GM19468 (cell line): Measurements from ENCODE around the gene TNNI3K.

Source experiments
- ATAC-seq: cut with Tn5 transposase; IDR thresholded peaks from one replicate; pipeline ENCODE4 v1.9.1; 2021; ENCODE audit warnings: mild to moderate bottlenecking, moderate library complexity, moderate number of reproducible peaks; ENCODE audit not compliant: unreplicated experiment; ENCODE audit errors: extremely low read depth

The TNNI3K gene

DNA sequence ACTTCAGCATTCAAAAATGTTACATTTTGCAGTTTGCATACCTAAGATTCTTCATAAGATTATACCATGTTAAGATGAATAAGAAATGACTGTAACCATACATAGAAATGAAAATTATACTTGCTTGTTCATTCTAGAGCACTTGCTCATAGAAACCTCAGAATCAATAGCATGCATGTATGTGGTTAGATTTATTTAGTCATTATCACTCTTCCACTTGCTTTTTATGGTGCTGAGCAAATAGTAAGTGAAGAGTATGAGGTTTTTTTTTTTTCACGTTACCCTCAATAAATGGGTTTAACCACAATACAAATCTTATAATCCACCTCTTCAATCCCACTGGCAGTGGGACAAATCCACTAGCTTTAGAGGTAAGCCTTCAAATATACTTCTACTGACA, 192.5 kb downstream of the TNNI3K start:
- ATAC-seq: no peak

GRCh38 chr1:74429580-74429979, 194.4 kb downstream of the TNNI3K start:
- no peak for ATAC-seq

DNA sequence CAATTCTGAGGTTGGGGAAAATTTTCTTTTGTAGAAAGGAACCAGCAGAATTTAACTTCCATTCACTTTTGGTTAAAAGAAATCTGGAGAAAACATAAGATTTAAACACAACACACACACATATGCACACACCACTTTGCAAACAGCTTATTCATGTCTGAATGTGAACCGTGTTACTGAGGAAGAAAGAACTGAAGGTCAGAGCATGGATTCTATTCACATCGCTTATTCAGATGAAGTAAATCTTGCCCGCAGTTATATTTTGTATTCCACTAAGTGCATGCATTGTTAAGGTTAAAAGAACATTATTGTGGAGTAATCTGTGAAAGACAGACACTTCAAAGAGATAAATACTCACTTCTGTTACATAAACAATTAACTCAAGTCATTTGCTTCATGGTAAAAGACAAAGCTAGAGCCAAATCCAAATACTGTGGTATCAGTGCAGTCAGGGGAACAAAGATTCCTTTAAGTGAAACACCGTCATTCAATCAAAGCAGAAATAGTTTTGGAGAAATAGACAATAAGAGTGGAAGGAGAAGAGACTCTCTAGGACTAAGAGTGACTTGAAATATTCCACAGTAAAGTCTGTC, 195.3 kb downstream of the TNNI3K start:
- ATAC-seq: no peak

DNA sequence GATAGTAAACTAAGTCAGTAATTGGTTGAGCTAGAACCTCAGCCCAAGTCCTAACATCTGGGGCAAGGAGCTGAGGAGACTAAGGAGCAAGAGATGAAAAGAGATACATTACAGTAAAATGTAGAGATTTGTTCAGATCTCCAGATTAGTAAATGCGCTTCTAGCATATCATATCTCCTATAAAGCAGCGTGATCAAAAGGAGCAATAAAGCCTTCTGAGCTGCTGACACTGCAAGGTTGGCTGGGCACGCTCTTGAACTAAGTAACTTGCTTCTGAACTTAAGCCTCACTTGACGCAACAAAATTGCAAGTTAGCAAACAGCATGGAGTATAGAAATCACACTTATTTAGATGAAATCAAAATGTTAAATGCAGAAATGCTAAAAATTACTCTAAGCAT, 196.3 kb downstream of the TNNI3K start:
- no peak for ATAC-seq

DNA sequence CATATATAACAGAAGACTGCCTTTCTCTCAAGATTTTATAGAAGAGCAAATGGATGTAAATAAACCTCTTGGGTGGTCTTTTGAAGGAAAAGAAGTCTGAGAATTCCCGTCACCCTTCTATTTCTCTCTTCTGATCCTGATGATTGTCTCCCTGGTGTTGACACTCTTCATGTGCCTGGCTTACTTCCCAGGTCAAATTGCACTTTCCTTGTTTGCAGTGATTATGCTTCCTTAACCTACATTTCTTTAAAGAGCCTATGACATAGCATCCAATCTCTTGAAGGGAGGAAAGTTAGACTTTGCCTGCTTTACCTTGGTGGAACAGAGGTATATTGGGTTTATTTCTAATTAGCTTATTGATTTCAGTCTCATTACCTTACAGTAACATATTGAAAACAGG, 197.1 kb downstream of the TNNI3K start:
- ATAC-seq: no peak

DNA sequence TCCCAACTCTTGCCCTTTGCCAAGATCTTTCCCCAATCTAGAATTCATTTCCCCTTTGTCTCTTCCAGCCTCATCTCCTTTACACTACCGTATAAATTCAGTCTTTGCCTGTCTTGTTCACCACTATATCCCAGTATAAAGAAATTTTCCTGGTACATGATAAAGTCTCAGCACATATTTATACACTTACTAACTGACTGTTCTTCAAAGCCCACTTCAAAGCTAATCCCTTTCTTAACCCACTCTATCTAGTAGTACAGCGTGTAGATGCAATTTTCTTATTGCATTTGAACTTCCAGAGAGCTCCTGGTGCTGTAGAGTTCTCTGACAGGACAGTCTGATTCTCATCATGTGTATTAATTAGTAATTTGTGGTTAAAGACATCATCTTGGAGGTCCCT, 199.1 kb downstream of the TNNI3K start:
- ATAC-seq: no peak

- no peak for ATAC-seq
Observed at GRCh38 chr1:74436078-74436477, 200.9 kb downstream of the TNNI3K start.

GRCh38 chr1:74437035-74437434, 201.8 kb downstream of the TNNI3K start:
- ATAC-seq: no peak

DNA sequence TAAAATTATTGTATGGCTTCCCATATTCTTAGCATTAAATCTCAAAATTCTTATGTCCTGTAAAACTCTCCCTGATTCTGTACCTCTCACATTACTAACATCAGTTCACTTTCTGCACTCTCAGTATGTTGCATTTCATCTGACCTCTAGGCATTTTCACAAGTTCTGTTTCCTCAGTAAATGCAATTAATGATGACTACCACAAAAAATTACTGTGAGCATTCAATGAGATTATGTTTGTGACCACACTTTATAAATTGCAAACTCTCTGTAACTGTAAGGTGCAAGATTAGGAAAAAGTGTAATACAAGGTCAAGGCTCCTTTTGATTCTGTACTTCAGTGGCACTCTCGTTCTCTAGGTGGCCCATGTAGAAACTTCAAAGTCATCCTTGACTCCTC, 216.8 kb downstream of the TNNI3K start:
- ATAC-seq: no peak

DNA sequence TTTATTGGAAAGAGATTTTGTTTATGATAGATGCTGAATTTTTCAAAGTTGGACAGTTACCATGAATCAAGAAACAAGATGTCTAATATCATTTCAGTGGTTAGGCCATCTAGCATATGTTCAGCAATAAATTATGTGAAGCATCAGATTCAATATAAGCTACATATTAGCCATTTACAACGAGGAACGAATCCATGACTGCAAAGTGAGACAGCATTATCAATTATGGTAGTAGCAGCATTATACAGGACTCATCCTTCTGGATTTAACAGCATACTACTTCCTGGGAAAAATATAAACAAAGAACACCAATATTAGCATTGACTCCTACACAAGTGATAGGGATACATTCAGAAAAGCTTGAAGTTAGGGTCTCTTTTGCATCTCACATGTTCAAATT, 218.1 kb downstream of the TNNI3K start:
- ATAC-seq: no peak

DNA sequence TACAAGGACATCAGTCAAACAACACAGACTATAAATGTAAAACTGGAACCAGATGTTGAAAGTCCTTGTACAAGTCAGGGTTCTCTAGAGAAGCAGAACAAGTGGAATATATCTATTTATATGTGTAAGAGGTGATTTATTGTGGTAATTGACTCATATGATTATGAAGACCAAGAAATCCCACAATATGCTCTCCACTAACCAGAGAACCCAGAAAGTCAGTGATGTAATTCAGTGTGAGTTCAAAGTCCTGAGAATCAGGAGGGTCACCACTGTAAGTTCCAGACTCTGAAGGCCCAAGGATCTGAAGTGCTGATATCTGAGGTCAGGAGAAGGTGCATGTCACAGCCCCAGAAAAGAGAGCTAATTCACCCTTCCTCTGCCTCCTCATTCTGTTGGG, 220.2 kb downstream of the TNNI3K start:
- no peak for ATAC-seq

DNA sequence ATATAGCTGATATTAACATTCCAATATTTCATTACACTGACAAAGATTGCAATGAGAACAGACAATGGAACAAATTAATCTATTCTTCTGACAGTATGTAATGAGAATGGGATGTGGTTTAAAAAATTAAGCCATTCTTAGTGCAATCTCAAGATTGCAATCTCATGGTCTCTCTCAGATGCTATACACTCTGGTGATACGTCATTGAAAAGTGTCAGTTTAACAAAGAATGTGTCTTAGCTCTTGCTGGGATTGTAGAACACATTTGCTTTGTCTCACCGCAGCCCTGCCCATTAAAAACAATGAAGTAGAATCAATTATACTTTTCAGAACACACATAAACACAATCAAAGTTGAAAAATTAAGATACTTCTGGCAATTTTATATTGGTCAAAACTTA, 222.1 kb downstream of the TNNI3K start:
- no peak for ATAC-seq

GRCh38 chr1:74463333-74463988, 228.3 kb downstream of the TNNI3K start:
- no peak for ATAC-seq

DNA sequence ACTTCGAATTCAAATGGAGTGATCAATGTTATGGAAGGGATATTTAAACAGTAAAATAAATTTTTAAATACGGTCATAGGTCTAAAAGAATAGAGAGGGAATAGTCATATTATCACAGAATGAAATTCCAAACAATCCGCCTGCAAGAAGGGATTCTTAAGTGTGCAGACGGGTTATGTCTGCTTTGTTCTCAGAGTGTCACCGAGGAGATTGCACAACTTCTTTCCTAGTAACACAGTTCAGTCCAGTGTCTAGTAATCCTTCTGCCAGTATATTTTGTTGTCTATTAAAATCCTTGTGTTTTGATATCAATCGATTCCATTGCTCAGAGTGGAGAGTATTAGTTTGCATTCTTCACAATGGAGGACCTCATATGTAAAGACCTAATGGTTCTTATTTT, 228.8 kb downstream of the TNNI3K start:
- no peak for ATAC-seq

DNA sequence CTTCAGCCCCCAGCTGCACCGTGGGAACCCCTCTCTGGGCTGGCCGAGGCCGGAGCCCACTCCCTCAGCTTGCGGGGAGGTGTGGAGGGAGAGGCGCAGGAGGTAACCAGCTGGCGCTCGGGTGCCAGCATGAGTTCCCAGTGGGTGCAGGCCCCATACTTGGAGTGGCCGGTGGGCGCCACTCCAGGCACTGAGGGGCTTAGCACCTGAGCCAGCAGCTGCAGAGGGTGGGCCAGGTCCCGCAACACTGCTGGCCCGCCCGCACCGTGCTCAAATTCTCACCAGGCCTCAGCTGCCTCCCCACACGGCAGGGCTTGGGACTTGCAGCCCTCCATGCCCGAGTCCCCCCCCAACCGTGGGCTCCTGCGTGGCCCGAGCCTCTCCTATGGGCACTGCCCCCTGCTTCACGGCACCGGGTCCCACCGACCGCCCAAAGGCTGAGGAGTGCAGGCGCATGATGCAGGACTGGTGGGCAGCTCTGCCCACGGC, 230.1 kb downstream of the TNNI3K start:
- no peak for ATAC-seq

DNA sequence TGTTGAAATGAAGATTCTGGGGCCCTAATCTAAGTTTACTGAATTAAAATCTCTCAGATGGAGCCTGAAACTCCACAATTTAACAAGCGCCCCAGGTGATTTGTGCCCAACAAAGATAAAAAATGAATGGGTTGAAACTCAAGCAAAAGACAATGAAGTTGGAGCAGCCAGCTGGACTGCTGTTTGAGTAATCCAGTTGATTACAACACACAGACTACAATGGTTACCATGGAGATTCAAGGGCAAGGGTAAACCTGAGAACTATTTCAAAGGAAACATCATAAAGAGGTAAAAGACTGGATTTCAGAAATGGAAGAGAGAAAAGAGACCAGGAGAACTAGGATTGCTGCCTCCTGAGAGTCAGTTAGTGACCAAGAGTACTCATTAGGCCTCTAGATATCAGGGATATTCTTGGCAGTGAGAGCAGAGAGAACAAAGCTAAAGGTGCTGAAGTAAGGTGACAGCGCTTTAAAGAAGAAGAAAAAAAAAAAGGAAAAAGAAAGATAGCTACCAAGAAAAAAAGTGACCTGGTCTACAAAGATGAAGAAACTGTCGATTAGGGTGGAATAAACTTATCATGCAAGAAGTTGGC, 232.7 kb downstream of the TNNI3K start:
- ATAC-seq: no peak

GRCh38 chr1:74468982-74469603, 233.9 kb downstream of the TNNI3K start:
- no peak for ATAC-seq

DNA sequence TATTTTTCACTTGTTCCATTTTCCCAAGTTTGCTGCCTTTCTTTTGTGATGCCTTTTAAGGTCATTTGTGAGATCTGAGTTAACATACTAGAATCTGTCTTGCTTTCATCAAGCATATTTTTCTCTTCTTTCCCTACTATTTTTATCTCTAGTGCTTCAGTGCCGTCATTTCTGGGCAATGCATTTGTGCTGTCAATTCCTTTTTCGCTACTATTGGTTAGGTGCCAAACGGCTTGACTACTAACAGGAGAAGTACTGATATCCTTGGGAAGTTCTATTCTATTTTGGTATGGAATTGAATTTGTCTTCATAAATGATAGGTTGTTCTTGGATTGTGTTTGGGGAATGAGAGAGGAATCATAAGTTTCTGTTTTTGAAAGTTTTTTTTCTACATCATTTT, 235.1 kb downstream of the TNNI3K start:
- ATAC-seq: no peak

- ATAC-seq: no peak
Observed at GRCh38 chr1:74470936-74471335, 235.7 kb downstream of the TNNI3K start.

GRCh38 chr1:74471470-74471869, 236.3 kb downstream of the TNNI3K start:
- no peak for ATAC-seq

DNA sequence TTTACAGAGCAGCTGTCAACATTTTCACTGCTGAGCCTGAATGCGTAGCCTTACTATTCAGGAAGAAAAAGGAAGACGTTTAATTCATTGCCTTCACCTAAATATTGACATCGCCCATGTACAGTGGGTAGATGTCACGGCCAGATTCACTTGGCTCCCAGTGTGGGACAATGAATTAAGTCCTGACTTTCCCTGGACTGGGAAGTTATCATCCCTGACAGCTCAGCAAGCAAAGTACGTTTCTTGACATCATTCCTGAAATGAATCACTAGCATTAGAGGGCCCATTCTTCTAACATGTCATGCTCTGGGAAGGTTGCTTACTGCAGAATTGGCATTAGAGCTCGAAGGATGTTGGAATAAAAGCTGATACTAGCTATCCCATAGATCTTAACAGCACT, 239.4 kb downstream of the TNNI3K start:
- ATAC-seq: no peak
